GM21528 (cell line): ENCODE measurements around the gene BFSP1.
A peak's percentile ranks its signal among the peaks of the same experiment; 100 is the strongest.

Source experiments
- ATAC-seq: cut with Tn5 transposase; IDR thresholded peaks from one replicate; pipeline ENCODE4 v1.9.1; 2021; ENCODE audit warnings: mild to moderate bottlenecking, moderate library complexity; ENCODE audit not compliant: unreplicated experiment, low FRiP score

Gene BFSP1

GRCh38 chr20:17524560-17524959 is 6.6 kb downstream of the BFSP1 start:
- no peak for ATAC-seq

- ATAC-seq = no peak
Measured at GRCh38 chr20:17523326-17523725, 7.9 kb downstream of the BFSP1 start.

GRCh38 chr20:17522528-17522927 is 8.7 kb downstream of the BFSP1 start:
- no peak for ATAC-seq

GRCh38 chr20:17520583-17520982 is 10.6 kb downstream of the BFSP1 start:
- ATAC-seq = no peak

GRCh38 chr20:17519606-17520285 is 11.4 kb downstream of the BFSP1 start:
- ATAC-seq = no peak

- ATAC-seq = no peak
Measured at GRCh38 chr20:17518339-17519052, 12.7 kb downstream of the BFSP1 start.

- no peak for ATAC-seq
Measured at GRCh38 chr20:17515053-17515452, 16.1 kb downstream of the BFSP1 start.

GRCh38 chr20:17513939-17514338 is 17.2 kb downstream of the BFSP1 start:
- ATAC-seq = no peak

- no peak for ATAC-seq
Measured at GRCh38 chr20:17511401-17511800, 19.8 kb downstream of the BFSP1 start.

- no peak for ATAC-seq
Measured at GRCh38 chr20:17510548-17510947, 20.6 kb downstream of the BFSP1 start.

GRCh38 chr20:17508756-17509155 is 22.4 kb downstream of the BFSP1 start:
- no peak for ATAC-seq

GRCh38 chr20:17507531-17507930 is 23.6 kb downstream of the BFSP1 start:
- ATAC-seq = no peak

GRCh38 chr20:17507032-17507431 is 24.1 kb downstream of the BFSP1 start:
- no peak for ATAC-seq

GRCh38 chr20:17505636-17506517 is 25.3 kb downstream of the BFSP1 start:
- ATAC-seq = no peak

GRCh38 chr20:17504898-17505635 is 26.1 kb downstream of the BFSP1 start:
- peak; percentile 72 for ATAC-seq

- ATAC-seq = peak; percentile 11
Measured at GRCh38 chr20:17504066-17504897, 26.9 kb downstream of the BFSP1 start.

- no peak for ATAC-seq
Measured at GRCh38 chr20:17503301-17504065, 27.7 kb downstream of the BFSP1 start.

GRCh38 chr20:17502105-17502504 is 29.1 kb downstream of the BFSP1 start:
- ATAC-seq = no peak

- no peak for ATAC-seq
Measured at GRCh38 chr20:17501701-17502100, 29.5 kb downstream of the BFSP1 start.
